HG03064 (cell line): ENCODE measurements around the gene ALG12.
"Not testable (repeated sequence)": the region's sequence is repeated elsewhere in the genome, so short reads cannot be mapped to it uniquely, and the experiment has no call there.

Experiments used
- ATAC-seq: cut with Tn5 transposase; IDR thresholded peaks from one replicate; pipeline ENCODE4 v1.9.1; 2021; ENCODE audit warnings: low read depth; ENCODE audit not compliant: unreplicated experiment

The ALG12 gene

DNA sequence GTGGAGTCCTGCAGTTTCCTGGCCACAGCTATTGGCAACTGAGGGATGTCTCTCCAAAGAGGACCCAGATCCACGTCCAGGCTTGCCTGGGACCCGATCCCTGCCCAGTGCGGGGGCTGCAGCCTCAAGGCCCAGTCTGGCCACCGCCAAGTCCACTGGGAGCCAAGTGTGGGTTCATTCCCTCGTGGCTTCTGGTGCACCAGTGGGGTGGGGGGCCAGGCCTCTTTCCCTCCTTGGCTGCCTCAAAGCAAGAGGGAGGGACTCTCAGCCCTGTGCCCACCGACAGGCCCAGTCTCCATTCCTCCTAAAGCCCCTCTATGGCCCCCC is 29.0 kb upstream of the ALG12 start:
- no peak for ATAC-seq

DNA sequence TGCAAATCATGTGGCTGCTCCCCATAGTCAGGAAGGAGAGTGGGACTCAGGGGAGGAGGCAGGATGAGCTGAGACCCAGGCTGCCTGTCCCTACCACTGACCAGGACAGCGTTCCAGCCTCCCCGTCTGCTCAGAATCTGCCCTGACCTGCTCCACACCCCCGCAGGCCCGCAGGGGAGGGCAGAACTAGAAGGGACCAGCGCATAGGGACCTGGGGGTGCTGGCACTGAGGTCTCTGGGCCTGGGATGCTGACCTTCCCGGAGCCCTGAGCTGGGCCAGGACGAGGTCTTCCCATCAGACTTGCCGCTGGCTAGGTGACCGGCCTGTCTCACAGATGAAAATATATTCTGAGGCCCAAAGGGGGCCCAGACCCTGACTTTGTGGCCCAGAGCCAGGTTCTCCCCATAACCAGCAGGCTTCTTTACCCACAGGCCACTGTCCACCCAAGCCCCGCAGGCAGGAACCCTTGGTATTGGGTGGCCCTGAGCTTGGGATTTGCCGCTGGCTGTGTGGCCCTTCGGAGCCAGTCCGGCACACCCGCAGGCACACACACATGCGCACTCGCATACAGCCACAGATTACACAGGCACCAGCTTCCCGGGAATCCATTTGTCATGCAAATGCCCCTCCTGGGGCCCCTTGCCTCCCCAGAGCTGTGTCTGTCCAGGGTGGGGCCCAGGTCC is 28.5 kb upstream of the ALG12 start:
- ATAC-seq = no peak

GRCh38 chr22:49945042-49945794 is 27.0 kb upstream of the ALG12 start:
- ATAC-seq = not testable (repeated sequence)

DNA sequence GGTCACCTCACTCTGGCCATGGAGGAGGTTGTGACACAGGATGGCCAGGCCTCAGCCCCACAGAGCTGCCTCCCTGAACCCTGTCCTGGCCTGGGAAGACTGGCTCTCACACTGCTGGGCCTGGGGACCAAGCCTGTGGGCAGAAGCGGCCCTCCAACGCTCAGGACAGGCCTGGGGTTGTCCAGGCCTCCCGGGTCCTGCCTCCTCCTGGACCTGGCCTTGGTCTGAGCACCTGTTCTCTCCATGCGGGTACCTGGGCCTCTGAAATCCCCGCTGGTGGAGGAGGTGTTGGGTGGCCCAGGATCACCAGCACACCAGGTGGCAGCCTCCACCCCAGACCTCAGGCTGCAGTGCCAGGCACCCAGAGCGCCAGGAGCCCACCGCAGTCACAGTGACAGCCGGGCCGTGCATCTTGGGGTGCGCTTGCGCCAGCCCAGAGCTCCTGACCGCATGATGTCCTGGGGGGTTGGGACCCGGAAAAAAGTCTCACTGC is 26.2 kb upstream of the ALG12 start:
- ATAC-seq = no peak

GRCh38 chr22:49943771-49944398 is 25.6 kb upstream of the ALG12 start:
- ATAC-seq = no peak

GRCh38 chr22:49943405-49943765 is 25.1 kb upstream of the ALG12 start:
- no peak for ATAC-seq

GRCh38 chr22:49942565-49943404 is 24.5 kb upstream of the ALG12 start:
- no peak for ATAC-seq

DNA sequence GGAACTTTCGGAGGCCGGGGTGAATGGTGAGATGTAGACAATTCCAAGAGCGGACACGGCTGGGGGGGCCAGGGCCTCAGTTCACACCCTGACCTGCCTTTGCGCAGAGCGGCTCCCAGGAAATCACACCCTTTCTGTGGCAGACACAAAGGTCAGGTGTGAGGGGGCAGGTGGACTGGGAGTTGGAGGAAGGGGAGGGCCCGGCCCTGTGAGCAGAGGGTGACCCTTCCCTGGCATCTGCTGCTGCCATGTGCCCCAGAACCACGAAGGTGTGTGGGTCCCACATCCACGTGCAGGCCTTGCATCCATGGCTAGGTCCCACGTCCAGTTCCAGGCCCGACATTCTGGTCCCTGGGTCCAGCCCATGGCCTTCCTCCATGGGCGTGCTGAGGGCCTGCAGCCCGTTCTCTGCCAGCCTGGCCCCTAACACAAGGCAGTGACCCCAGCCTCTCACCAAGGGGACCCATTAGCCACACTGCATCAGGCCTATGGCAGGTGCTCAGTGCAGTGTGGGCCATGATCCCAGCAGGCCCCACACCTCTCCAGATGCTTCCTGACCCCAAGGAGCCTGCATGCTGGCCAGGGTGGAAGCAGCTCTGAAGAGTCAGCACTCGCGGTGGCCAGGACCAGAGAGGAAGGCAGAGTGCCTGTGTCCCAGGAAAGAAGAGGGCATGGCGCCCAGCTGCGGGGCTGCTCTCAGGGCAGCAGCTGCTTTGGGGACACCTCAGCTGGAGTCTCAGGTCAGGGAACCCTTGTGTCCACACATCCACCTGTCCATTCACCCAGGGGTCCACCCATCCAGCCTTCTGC is 23.5 kb upstream of the ALG12 start:
- ATAC-seq = no peak

DNA sequence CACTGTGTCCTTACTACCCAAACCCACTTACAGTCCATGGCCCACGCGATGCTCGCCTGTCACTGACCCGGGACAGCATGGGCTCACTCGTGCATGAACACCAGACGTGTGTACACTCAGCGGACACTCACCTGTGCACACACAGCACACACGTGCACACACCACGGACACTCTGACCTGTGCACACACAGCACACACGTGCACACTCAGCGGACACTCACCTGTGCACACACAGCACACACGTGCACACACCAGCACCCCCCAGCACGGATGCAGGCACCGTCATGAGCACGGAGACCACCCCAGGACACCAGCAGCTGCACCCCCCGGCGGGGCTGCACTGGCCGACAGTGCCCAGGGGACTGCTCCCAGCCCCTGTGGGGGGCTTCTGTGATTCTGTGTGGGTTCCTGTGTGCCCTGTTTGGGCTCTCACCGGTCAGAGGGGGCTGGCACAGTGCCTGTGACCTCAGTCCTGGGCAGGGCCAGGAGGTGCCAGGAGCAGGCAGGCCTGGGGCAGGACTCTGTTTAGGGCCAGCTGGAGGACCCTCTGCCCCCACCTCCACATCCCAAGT is 20.4 kb upstream of the ALG12 start:
- ATAC-seq = no peak

DNA sequence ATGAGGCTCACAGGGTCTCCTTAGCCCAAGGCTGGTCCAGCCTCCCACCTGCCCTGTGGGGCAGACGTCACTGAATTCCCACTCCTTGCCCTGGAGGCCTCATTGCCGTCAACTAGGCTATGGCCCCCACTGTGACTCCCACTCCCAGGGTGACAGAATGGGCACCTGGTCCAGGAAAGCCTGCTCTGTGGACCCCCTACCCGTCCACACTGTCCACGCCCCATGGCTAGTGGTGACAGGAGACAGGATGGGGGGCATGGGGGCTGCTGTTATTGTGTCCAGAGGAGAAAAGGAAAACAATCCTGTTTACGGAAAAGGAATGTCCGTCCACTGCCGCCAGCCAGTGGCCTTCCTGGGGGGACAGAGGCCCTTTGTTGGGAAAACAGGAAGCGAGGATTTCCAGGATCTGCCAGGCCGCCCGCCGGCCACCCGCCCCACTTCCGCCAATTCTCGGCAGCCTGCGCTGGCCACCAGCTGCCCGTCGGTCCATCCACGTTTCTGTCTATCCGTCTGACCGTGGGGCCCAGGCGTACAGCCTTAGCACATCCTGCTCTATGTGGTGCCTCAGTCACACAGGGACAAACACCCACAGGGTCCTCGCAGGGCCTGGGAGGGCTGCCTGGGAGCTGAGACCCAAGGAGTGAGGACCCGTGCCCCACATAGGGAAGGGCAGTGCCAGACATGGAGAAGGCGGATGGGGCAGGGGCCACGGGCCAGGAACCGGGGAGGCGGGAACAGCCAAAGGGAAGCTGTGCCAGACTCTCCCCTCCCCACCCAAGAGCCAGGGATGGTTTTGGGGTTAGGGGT is 19.7 kb upstream of the ALG12 start:
- no peak for ATAC-seq

- no peak for ATAC-seq
Observed at GRCh38 chr22:49936973-49937757, 18.9 kb upstream of the ALG12 start.

DNA sequence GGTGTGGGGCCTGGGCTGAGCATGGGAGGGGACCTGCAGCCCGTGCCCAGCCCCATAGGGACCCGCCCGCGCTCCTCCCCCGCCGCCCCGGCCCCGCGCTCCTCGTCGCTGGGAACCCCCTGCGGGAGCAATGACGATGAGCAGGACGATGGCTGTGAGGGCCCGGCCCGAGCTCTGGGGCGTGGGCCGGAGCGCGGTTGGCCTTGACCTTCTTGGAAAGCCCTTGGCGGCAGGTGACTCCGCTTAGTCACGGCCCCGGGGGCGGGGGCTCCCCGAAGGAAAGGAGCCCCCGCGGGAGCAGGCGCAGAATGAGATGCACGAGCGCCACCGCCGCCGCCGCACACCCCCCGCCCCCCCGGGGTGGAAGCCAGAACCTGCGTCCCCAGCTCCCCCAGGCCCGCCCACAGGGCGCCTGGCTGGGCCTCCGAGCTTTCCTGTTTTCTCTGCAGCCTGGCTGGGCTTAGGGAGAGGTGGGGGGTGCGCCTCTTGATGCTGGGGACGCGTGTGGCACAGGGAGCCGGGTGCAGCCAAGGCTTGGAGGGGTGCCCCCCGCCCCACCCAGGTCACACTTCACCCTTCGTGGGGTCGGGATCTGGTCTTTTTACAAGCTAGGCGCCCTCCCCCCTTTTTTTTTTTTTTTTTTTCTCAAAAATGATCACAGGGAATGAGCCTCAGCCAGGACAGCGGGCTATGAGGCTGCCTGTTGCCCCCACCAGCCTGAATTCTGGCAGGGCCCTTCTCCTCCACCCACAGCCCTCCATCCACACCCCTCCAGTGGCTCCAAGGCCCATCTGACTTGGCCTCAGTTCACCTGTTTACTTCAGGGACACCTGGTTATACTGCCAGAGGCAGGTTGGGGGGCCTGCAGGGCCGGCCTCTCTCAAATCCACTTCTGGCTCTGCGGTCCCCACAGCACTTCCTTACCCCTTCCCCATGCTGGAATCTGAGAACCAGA is 18.1 kb upstream of the ALG12 start:
- peak; percentile 53 for ATAC-seq

DNA sequence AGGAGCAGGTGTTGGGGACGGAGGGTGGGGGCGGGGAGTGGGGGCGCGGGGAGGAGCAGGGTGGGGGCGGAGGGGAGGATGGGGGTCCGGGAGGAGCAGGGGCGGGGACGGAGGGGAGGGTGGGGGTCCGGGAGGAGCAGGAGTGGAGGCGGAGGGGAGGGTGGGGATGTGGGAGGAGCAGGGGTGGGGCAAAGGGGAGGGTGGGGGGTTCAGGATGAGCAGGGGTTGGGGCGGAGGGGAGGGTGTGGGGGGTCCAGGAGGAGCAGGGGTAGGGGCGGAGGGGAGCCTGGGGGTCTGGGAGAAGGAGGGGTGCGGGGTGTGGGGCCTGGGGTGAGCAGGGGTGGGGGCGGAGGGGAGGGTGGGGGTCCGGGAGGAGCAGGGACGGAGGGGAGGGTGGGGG is 17.3 kb upstream of the ALG12 start:
- ATAC-seq = no peak

DNA sequence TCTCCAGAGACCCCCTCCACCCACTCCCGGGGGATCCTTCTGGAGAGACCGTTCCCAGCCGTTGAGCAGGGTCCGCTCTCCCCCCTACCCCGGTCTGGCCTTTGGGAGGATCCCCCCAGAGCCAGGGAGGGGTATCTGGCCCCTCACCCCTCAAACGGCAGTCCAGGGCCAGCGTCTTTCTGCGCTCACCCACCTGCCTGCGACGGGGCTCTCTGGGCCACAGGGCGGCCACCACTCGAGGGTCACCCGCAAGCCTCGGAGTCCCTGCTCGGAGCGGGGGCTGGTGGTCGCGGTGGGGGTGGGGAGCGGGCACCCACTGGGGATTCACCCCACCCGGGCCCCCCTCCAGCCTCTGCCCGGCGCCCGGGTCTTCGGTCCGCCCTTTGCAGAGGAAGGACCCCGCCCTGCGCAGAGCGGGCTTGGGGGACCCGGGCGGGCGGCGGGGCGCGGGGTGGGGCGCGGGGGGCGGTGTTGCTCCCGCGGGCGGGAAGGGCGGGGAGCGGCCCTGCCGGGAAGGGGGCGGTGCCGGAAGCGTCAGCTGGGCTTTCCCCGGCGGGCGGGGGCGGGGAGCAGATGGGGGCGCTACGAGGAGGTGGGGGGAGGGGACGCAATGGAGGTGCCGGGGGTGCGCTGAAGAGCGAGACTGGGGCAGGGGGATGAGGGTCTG is 16.8 kb upstream of the ALG12 start:
- ATAC-seq = no peak

DNA sequence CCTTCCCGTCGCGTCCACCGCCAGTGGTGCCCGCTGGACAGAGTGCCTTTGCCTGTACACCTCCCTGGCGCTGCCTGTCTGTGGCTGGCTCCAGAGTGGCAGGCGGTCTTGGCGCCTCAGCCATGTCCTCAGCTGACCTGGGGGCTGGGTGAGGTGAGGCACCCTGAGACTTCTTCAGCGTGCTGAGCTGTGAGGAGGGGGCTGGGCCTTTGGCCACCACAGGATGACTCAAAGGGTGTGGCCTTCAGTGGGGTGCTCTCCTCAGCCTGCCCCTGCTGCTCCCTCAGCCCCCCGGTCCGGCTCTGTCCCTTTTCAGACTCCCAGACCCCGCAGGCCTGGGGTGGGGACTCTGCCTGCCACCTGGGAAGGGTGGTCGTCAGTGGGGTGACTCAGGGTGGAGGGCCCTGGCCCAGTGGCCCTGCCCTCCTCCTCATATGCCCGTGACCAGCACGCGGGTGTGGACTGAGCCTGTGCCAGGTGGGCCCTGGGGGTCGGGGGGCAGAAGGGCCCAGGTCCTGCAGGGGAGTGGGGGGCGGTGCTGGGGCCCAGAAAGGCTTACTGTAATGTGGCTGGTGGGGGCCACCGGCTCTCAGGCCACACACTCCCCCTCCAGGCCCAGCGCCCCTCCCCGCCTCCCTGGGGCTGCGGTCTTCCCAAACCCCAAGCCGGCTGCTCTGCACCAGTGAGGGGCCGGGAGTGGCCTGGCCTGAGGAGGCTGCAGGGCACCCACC is 16.1 kb upstream of the ALG12 start:
- no peak for ATAC-seq
